Measurements from ENCODE around the gene KDM1A. TPM values are rescaled to one million over a fixed set of nuclear protein-coding genes. Genes with fewer than 3 reads are reported as not detected.

The KDM1A gene
- polyA plus RNA-seq, 3 donors = 22.1 to 30.2 (median 24.1) TPM

DNA sequence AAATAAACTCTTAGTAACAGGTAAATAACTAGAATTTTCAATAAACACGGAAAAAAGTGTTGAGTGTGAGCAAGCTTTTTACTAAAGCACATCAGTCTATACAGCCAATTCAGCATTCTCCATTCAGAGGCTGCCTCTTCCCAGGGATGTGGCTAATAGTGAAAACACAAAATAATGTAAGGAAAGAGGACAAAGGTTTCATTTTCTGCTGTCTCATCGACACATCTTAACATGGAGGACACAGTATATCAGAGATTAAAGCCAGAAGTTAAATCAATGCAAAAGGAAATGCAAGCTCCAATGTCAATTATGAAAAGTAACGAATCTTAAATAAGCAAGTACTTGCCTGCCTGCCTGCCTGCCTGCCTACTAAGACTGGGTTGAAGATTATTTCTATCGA lies 106.2 kb downstream of the KDM1A start:
- Histone ChIP-seq H3K79me2 (ENCODE audit: insufficient read depth, low read length) (peaks cover 12% of the 10 kb centered on the region), H3K4me2 (replicated peaks; ENCODE audit: extremely low read depth, low read length, poor library complexity, severe bottlenecking) (no peak overlapping the region), H3K27ac (ENCODE audit: low read depth in 1 of 2, low read length in 2 of 2) (no peak overlapping the region), H3K4me1 (ENCODE audit: control insufficient read depth in 1 of 2, insufficient read depth in 2 of 2, low read length in 2 of 2) (peaks cover 0 to 6% of the 10 kb centered on the region in 2 donors), H3K36me3 (replicated peaks in 1 of 2; ENCODE audit: control insufficient read depth in 1 of 2, insufficient read depth in 2 of 2, low read length in 2 of 2) (no peaks in the 10 kb centered on the region), H4K20me1 (ENCODE audit: insufficient read depth, low read length) (peaks cover 41% of the 10 kb centered on the region), H3K9me3 (replicated peaks in 1 of 2; ENCODE audit: control insufficient read depth in 1 of 2, insufficient read depth in 1 of 2, low read length in 2 of 2) (no peaks in the 10 kb centered on the region), H2AFZ (ENCODE audit: insufficient read depth, low read depth, low read length, poor library complexity, severe bottlenecking) (no peak overlapping the region), H3K4me3 (replicated peaks in 1 of 3; ENCODE audit: low read depth in 2 of 3, low read length in 3 of 3) (no peak overlapping the region), H3K27me3 (ENCODE audit: control insufficient read depth in 2 of 2, insufficient read depth in 2 of 2, low read length in 2 of 2) (no peaks in the 10 kb centered on the region), H3K9ac (ENCODE audit: insufficient read depth, low read length, poor library complexity, severe bottlenecking) (no peak overlapping the region)
- WGBS (ENCODE audit: insufficient coverage) = 100% methylated on average over 1 of the region's 4 CpGs
- TF ChIP-seq, protein P1, sequence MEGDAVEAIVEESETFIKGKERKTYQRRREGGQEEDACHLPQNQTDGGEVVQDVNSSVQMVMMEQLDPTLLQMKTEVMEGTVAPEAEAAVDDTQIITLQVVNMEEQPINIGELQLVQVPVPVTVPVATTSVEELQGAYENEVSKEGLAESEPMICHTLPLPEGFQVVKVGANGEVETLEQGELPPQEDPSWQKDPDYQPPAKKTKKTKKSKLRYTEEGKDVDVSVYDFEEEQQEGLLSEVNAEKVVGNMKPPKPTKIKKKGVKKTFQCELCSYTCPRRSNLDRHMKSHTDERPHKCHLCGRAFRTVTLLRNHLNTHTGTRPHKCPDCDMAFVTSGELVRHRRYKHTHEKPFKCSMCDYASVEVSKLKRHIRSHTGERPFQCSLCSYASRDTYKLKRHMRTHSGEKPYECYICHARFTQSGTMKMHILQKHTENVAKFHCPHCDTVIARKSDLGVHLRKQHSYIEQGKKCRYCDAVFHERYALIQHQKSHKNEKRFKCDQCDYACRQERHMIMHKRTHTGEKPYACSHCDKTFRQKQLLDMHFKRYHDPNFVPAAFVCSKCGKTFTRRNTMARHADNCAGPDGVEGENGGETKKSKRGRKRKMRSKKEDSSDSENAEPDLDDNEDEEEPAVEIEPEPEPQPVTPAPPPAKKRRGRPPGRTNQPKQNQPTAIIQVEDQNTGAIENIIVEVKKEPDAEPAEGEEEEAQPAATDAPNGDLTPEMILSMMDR (IDR thresholded peaks at IDR 0.05) = no peak
- Mint-ChIP-seq H3K27me3 (ENCODE audit: low read depth in 3 of 3) (no peaks in the 10 kb centered on the region), H3K4me3 (no peak overlapping the region), H3K27ac (no peak overlapping the region), H3K36me3 (peaks cover 0 to 3% of the 10 kb centered on the region in 2 donors), H3K9me3 (no peaks in the 10 kb centered on the region), H3K4me1 (peaks cover 9% of the 10 kb centered on the region)
- no peak for DNase-seq
- intact Hi-C loops (cut with micrococcal nuclease) = no loop called here

DNA sequence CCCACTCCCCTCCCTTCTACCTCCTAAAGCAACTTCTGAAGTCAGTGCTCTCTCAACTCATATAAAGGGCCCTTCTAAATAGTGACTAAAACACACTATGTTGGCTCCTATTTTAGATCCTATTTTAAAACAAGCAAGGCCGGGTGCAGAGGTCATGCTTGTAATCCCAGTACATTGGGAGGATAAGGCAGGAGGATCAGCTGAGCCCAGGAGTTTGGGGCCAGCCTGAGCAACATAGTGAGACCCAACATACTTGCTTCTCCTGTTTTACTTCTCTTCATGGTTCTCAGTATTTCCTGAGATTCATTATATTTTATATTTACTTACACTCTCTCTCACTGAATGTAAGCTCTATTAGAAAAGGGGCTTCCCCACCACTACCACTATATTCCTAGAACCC lies 106.9 kb downstream of the KDM1A start:
- peaks cover 13% of the 10 kb centered on the region for H3K79me2 ChIP-seq (ENCODE audit: insufficient read depth, low read length)
- Mint-ChIP-seq H3K27me3 (ENCODE audit: low read depth in 3 of 3) (no peaks in the 10 kb centered on the region), H3K9me3 (no peaks in the 10 kb centered on the region)

More for the DNA sequence above, 106.9 kb downstream of the KDM1A start:
- Mint-ChIP-seq H3K36me3 (peaks cover 0 to 3% of the 10 kb centered on the region in 2 donors), H3K4me3 (no peak overlapping the region), H3K27ac (no peak overlapping the region), H3K4me1 (peaks cover 9% of the 10 kb centered on the region)
- no peaks in the 10 kb centered on the region for H3K27me3 ChIP-seq (ENCODE audit: control insufficient read depth in 2 of 2, insufficient read depth in 2 of 2, low read length in 2 of 2)
- no peak overlapping the region for H3K27ac ChIP-seq (ENCODE audit: low read depth in 1 of 2, low read length in 2 of 2)
- H3K9me3 ChIP-seq (replicated peaks in 1 of 2; ENCODE audit: control insufficient read depth in 1 of 2, insufficient read depth in 1 of 2, low read length in 2 of 2) = no peaks in the 10 kb centered on the region
- intact Hi-C loops (cut with micrococcal nuclease) = no loop called here
- WGBS (ENCODE audit: insufficient coverage) = no CpG with 5 or more reads among the region's 1 CpG
- no peak overlapping the region for H3K4me3 ChIP-seq (replicated peaks in 1 of 3; ENCODE audit: low read depth in 2 of 3, low read length in 3 of 3)
- H3K36me3 ChIP-seq (replicated peaks in 1 of 2; ENCODE audit: control insufficient read depth in 1 of 2, insufficient read depth in 2 of 2, low read length in 2 of 2) = no peaks in the 10 kb centered on the region
- H2AFZ ChIP-seq (ENCODE audit: insufficient read depth, low read depth, low read length, poor library complexity, severe bottlenecking) = no peak overlapping the region
- peaks cover 0 to 6% of the 10 kb centered on the region in 2 donors for H3K4me1 ChIP-seq (ENCODE audit: control insufficient read depth in 1 of 2, insufficient read depth in 2 of 2, low read length in 2 of 2)
- TF ChIP-seq, protein P1 (IDR thresholded peaks at IDR 0.05) = no peak
- no peak for DNase-seq
- peaks cover 37% of the 10 kb centered on the region for H4K20me1 ChIP-seq (ENCODE audit: insufficient read depth, low read length)
- H3K4me2 ChIP-seq (replicated peaks; ENCODE audit: extremely low read depth, low read length, poor library complexity, severe bottlenecking) = no peak overlapping the region
- H3K9ac ChIP-seq (ENCODE audit: insufficient read depth, low read length, poor library complexity, severe bottlenecking) = no peak overlapping the region

Data from CD14-positive monocyte (primary cell).